HCT116 (cell line): ENCODE data around the gene TYRO3.
"Not testable (repeated sequence)": the region's sequence is repeated elsewhere in the genome, so short reads cannot be mapped to it uniquely, and the experiment has no call there.

ENCODE experiments used
- CEBPB ChIP-seq: IDR thresholded peaks from 2 replicates; pipeline ENCODE4 v1.6.1; 2012; ENCODE audit warnings: low read depth
- EGR1 ChIP-seq: IDR thresholded peaks from 2 replicates; pipeline ENCODE4 v1.6.1; 2012; ENCODE audit warnings: low read depth
- ELF1 ChIP-seq: IDR thresholded peaks from 2 replicates; pipeline ENCODE4 v1.6.1; 2012; ENCODE audit warnings: low read depth, borderline replicate concordance
- EZH2 ChIP-seq: fragments of 200-600 bp; sonication (generic); IDR thresholded peaks from 2 replicates; pipeline ENCODE4 v1.6.1; 2017; ENCODE audit warnings: antibody characterized with exemption, mixed run types
- JUND ChIP-seq: IDR thresholded peaks from 2 replicates; pipeline ENCODE4 v1.6.1; 2012
- POLR2A ChIP-seq: IDR thresholded peaks from 2 replicates; pipeline ENCODE4 v1.7.0; 2011; ENCODE audit warnings: borderline replicate concordance; ENCODE audit not compliant: insufficient read depth, insufficient read length; ENCODE audit errors: extremely low read depth
- YY1 ChIP-seq: IDR thresholded peaks from 2 replicates; pipeline ENCODE4 v1.6.1; 2011; ENCODE audit warnings: low read length, low read depth, moderate library complexity, mild to moderate bottlenecking; ENCODE audit not compliant: insufficient replicate concordance; ENCODE audit errors: extremely low read depth
- TF ChIP-seq, protein P1 (sequence below), 3 experiments: fragments of 200-600 bp in 1 of 3; sonication (generic) in 1 of 3; IDR thresholded peaks in 2 of 3; conservative IDR thresholded peaks in 1 of 3; 2 replicates each; pipeline ENCODE4 v1.5.1; 2012 to 2017; ENCODE audit warnings: low read depth in 2 of 3, low read length in 2 of 3, antibody characterized with exemption in 1 of 3, borderline replicate concordance in 1 of 3, control low read depth in 1 of 3, mild to moderate bottlenecking in 1 of 3, mixed read lengths in 1 of 3, mixed run types in 1 of 3, moderate library complexity in 1 of 3; ENCODE audit not compliant: insufficient read depth in 1 of 3

- not testable (repeated sequence) for TF ChIP-seq EGR1, EZH2, CEBPB, JUND, POLR2A, YY1, ELF1
- TF ChIP-seq, protein P1, sequence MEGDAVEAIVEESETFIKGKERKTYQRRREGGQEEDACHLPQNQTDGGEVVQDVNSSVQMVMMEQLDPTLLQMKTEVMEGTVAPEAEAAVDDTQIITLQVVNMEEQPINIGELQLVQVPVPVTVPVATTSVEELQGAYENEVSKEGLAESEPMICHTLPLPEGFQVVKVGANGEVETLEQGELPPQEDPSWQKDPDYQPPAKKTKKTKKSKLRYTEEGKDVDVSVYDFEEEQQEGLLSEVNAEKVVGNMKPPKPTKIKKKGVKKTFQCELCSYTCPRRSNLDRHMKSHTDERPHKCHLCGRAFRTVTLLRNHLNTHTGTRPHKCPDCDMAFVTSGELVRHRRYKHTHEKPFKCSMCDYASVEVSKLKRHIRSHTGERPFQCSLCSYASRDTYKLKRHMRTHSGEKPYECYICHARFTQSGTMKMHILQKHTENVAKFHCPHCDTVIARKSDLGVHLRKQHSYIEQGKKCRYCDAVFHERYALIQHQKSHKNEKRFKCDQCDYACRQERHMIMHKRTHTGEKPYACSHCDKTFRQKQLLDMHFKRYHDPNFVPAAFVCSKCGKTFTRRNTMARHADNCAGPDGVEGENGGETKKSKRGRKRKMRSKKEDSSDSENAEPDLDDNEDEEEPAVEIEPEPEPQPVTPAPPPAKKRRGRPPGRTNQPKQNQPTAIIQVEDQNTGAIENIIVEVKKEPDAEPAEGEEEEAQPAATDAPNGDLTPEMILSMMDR (IDR thresholded peaks at IDR 0.05 in 2 of 3, conservative IDR thresholded peaks at IDR 0.05 in 1 of 3; ENCODE audit: borderline replicate concordance in 1 of 3, insufficient read depth in 1 of 3, low read depth in 2 of 3, low read length in 2 of 3), result not testable (repeated sequence)
Observed at GRCh38 chr15:41589018-41589417, 30.0 kb downstream of the TYRO3 start.
